Measurements from ENCODE around the gene CDK6.

DNA sequence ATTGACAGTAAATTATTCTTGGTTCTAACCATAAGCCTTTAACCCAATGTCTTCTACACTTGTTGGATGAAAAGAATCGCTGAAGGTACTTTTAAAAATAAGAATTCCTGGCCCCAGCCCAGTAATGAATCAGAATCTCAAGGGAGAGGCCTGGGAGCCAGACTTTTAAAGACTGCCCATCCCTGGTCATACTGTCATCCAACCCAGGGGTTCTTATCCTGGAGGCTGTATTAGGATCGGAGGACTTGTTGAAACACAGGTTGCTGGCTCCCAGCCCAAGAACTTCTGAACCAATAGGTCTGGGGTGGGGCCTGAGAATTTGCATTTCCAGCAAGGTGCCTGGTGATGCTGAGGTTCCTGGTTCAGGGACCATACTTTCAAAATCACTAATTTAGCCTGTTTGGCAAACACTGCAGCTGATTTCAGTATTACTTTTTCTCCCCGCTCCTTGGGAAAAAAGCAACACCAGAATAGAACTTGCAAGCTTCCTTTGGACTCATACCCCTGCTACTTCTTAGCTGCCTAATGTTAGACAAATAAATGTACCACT is 166.7 kb downstream of the CDK6 start:
- TF ChIP-seq YY1 (IDR thresholded peaks at IDR 0.05; ENCODE audit: low read depth, low read length) (no peak), NFYA (IDR thresholded peaks at IDR 0.05; ENCODE audit: borderline replicate concordance, low read depth, low read length) (no peak), SMARCA5 (IDR thresholded peaks at IDR 0.05) (no peak), POLR2A (IDR thresholded peaks at IDR 0.05; ENCODE audit: low read depth, low read length) (no peak)

Measured in GM12878 (cell line).